ENCODE results near the gene NTM.

DNA sequence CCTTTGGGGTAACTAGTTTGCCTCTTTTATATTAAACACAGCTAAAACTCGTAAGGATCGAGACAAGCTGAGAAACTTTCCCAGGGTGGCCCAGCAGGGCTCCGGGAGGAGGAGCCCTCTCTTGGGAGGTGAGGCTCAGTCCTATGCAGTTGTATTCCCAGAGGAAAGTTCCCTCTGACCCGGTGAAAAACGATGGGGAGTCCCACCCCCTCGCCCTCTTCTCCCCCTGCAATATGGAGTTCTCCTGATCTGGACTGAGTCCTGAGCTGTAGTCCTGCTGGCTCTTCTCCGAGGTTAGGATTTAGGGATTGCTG lies 1.3 kb downstream of the NTM start:
- TF ChIP-seq, protein P1, sequence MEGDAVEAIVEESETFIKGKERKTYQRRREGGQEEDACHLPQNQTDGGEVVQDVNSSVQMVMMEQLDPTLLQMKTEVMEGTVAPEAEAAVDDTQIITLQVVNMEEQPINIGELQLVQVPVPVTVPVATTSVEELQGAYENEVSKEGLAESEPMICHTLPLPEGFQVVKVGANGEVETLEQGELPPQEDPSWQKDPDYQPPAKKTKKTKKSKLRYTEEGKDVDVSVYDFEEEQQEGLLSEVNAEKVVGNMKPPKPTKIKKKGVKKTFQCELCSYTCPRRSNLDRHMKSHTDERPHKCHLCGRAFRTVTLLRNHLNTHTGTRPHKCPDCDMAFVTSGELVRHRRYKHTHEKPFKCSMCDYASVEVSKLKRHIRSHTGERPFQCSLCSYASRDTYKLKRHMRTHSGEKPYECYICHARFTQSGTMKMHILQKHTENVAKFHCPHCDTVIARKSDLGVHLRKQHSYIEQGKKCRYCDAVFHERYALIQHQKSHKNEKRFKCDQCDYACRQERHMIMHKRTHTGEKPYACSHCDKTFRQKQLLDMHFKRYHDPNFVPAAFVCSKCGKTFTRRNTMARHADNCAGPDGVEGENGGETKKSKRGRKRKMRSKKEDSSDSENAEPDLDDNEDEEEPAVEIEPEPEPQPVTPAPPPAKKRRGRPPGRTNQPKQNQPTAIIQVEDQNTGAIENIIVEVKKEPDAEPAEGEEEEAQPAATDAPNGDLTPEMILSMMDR (IDR thresholded peaks at IDR 0.05) = no peak
- TF ChIP-seq POLR2A (IDR thresholded peaks at IDR 0.05) = no peak

Data from uterus (tissue), 2 donors.